HepG2 (cell line): Measurements from ENCODE around the gene PIMREG. TPM values are rescaled to one million over a fixed set of nuclear protein-coding genes. Genes with fewer than 3 reads are reported as not detected.

Experiments
- ARHGAP35 ChIP-seq: sonication (generic); formaldehyde crosslinking; IDR thresholded peaks from 2 replicates; pipeline ENCODE4 v1.9.0; 2022; ENCODE audit warnings: mild to moderate bottlenecking, inconsistent platforms, moderate library complexity, missing genetic modification reagents, borderline replicate concordance
- CREBL2 ChIP-seq: sonication (generic); formaldehyde crosslinking; IDR thresholded peaks from 2 replicates; pipeline ENCODE4 v1.8.1; 2023; ENCODE audit warnings: missing genetic modification reagents, mild to moderate bottlenecking, borderline replicate concordance
- FOXC1 ChIP-seq: sonication (generic); formaldehyde crosslinking; IDR thresholded peaks from 2 replicates; pipeline ENCODE4 v1.8.0; 2022; ENCODE audit warnings: mild to moderate bottlenecking, missing genetic modification reagents, borderline replicate concordance
- GATAD1 ChIP-seq: IDR thresholded peaks from 2 replicates; pipeline ENCODE4 v1.6.1; 2016; ENCODE audit warnings: missing genetic modification reagents, missing compliant biosample characterization
- KAT2B ChIP-seq: fragments of 150-350 bp; IDR thresholded peaks from 2 replicates; pipeline ENCODE4 v1.6.1; 2014; ENCODE audit warnings: low read depth, low read length, borderline replicate concordance
- NAIF1 ChIP-seq: sonication (generic); formaldehyde crosslinking; IDR thresholded peaks from 2 replicates; pipeline ENCODE4 v1.5.0; 2020; ENCODE audit warnings: mild to moderate bottlenecking, missing genetic modification reagents, borderline replicate concordance
- NFYB ChIP-seq: sonication (generic); formaldehyde crosslinking; IDR thresholded peaks from 2 replicates; pipeline ENCODE4 v1.4.0; 2020; ENCODE audit warnings: missing genetic modification reagents
- REL ChIP-seq: sonication (generic); formaldehyde crosslinking; conservative IDR thresholded peaks from 2 replicates; pipeline ENCODE4 v1.8.0; 2022; ENCODE audit warnings: mild to moderate bottlenecking, missing genetic modification reagents, moderate library complexity
- SKI ChIP-seq: fragments of 450-650 bp; IDR thresholded peaks from one replicate; pipeline ENCODE4 v1.6.1; 2018; ENCODE audit warnings: mild to moderate bottlenecking; ENCODE audit not compliant: partially characterized antibody
- SOX6 ChIP-seq, 2 experiments: fragments of 450-650 bp in 1 of 2; sonication (generic) in 1 of 2; formaldehyde crosslinking in 1 of 2; IDR thresholded peaks; 2 replicates each; pipeline versions ENCODE4 v1.4.0 to v1.6.1; 2017 to 2020; ENCODE audit warnings: antibody characterized with exemption in 1 of 2, mild to moderate bottlenecking in 1 of 2, missing genetic modification reagents in 1 of 2
- TBL1XR1 ChIP-seq: fragments of 150-350 bp; IDR thresholded peaks from 2 replicates; pipeline ENCODE4 v1.6.1; 2014; ENCODE audit warnings: borderline replicate concordance, low read length; ENCODE audit not compliant: partially characterized antibody
- ZBED4 ChIP-seq: sonication (generic); formaldehyde crosslinking; IDR thresholded peaks from 2 replicates; pipeline ENCODE4 v1.4.0; 2020; ENCODE audit warnings: missing genetic modification reagents, borderline replicate concordance
- ZBTB20 ChIP-seq: sonication (generic); formaldehyde crosslinking; IDR thresholded peaks from 2 replicates; pipeline ENCODE4 v1.8.1; 2023; ENCODE audit warnings: missing genetic modification reagents, low read depth, mild to moderate bottlenecking, borderline replicate concordance
- ZBTB21 ChIP-seq: sonication (generic); formaldehyde crosslinking; IDR thresholded peaks from 2 replicates; pipeline ENCODE4 v1.4.0; 2020; ENCODE audit warnings: missing genetic modification reagents
- ZNF124 ChIP-seq: sonication (generic); formaldehyde crosslinking; IDR thresholded peaks from 2 replicates; pipeline ENCODE4 v1.4.0; 2020; ENCODE audit warnings: missing genetic modification reagents
- ZNF230 ChIP-seq: sonication (generic); formaldehyde crosslinking; IDR thresholded peaks from 2 replicates; pipeline ENCODE4 v1.4.0; 2020; ENCODE audit warnings: mild to moderate bottlenecking, missing genetic modification reagents
- ZNF317 ChIP-seq: sonication (generic); formaldehyde crosslinking; IDR thresholded peaks from 2 replicates; pipeline ENCODE4 v1.5.0; 2020; ENCODE audit warnings: mild to moderate bottlenecking, missing genetic modification reagents
- ZNF430 ChIP-seq: sonication (generic); formaldehyde crosslinking; IDR thresholded peaks from 2 replicates; pipeline ENCODE4 v1.9.0; 2021; ENCODE audit warnings: mild to moderate bottlenecking, missing genetic modification reagents
- ZNF501 ChIP-seq: sonication (generic); formaldehyde crosslinking; IDR thresholded peaks from 2 replicates; pipeline ENCODE4 v1.5.1; 2020; ENCODE audit warnings: mild to moderate bottlenecking, moderate library complexity, missing genetic modification reagents
- ZNF75D ChIP-seq: sonication (generic); formaldehyde crosslinking; IDR thresholded peaks from 2 replicates; pipeline ENCODE4 v1.8.1; 2023; ENCODE audit warnings: missing genetic modification reagents, mild to moderate bottlenecking, borderline replicate concordance
- ZNF841 ChIP-seq: sonication (generic); formaldehyde crosslinking; IDR thresholded peaks from 2 replicates; pipeline ENCODE4 v1.8.1; 2023; ENCODE audit warnings: missing genetic modification reagents, borderline replicate concordance
- polyA plus RNA-seq, 8 experiments: library from polyadenylated mRNA; depleted of rRNA in 3 of 8; stranded (reverse) in 7 of 8; unstranded in 1 of 8; fragments of >200 nt; fragmentation: Illumina TruSeq in 4 of 8; extraction: Trizol in 4 of 8; gene quantifications; 2 replicates each; pipeline versions ENCODE4 v1.2.1 to v1.2.3, GENCODE V29; 2011 to 2016; ENCODE audit warnings: low read depth in 4 of 8, missing spikeins in 1 of 8, mixed read lengths in 1 of 8; ENCODE audit not compliant: insufficient read depth in 1 of 8
- total RNA-seq, 5 experiments: library from RNA; depleted of rRNA; stranded (reverse); fragments of >200 nt; fragmentation: Illumina TruSeq; extraction: Trizol; gene quantifications; 2 replicates each; pipeline ENCODE4 v1.2.3, GENCODE V29; 2016; ENCODE audit warnings: low read depth in 1 of 5
- TF ChIP-seq, protein P1 (sequence below): IDR thresholded peaks from 2 replicates; pipeline ENCODE4 v1.6.1; 2016; ENCODE audit warnings: low read depth

PIMREG gene
- total and polyA plus RNA-seq, 2 of the 13 experiments (the other 11 are each of a cell fraction or from before 2014, with no cell fraction given), result 15.6 to 30.3 TPM

DNA sequence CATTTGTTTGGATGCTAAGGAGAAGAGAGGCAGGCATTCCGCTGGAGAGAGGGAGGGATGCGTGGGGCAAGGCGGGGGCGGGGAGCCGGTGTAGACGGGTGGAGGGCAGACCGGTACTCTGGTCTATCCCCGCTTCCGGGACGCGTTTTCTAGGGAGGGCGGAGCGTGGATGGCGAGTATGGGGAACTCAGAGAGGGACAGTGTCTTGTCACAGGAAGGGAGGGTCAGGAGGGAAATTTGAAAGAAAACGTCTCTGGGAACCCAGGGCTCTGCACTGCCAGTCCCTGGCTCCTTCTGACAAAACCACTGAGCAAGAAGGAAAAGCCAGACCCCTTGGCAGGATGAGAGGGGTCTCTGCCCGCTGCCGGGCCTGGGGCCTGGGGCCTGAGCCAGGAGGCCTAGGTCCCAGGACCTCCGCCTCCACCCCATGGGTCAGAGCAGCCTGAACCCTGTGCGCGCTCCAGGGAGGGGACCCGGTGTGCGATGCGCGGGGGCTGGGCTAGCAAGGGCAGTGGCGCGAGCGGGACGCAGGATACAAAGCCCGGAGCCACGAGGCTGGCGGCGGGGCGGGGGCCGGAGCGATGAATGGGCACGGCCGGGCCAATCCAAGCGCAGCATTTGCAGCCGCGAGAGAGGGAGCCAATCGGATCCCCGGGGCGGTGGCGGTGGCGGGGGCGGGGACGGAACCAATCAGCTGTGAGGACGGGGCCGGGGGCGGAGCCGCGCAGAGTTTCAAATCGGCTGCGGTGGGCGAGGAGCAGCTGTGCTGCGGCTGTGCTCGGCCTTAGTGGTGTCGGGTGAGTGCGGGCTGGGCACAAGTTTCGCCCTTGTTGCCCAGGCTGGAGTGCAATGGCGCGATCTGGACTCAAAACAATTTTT lies at the start of gene PIMREG (continued):
- TF ChIP-seq, protein P1, sequence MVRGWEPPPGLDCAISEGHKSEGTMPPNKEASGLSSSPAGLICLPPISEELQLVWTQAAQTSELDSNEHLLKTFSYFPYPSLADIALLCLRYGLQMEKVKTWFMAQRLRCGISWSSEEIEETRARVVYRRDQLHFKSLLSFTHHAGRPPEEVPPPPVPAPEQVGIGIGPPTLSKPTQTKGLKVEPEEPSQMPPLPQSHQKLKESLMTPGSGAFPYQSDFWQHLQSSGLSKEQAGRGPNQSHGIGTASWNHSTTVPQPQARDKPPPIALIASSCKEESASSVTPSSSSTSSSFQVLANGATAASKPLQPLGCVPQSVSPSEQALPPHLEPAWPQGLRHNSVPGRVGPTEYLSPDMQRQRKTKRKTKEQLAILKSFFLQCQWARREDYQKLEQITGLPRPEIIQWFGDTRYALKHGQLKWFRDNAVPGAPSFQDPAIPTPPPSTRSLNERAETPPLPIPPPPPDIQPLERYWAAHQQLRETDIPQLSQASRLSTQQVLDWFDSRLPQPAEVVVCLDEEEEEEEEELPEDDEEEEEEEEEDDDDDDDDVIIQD, result no peak
- TF ChIP-seq ZBTB20 (CRISPR knock-in tag) (peak; percentile 84), ZBTB21 (no peak), ZNF317 (CRISPR knock-in tag) (no peak), NFYB (CRISPR knock-in tag) (peak; percentile 84), SKI (no peak), NAIF1 (no peak), REL (CRISPR knock-in tag) (peak; percentile 92), ZNF430 (CRISPR knock-in tag) (no peak), SOX6 (IDR thresholded peaks at IDR 0.05) (no peak), SOX6 (CRISPR knock-in tag; IDR thresholded peaks at IDR 0.05) (no peak), ZNF124 (no peak), FOXC1 (CRISPR knock-in tag) (0 out of 2 replicates have a peak, but pooled peaks have one; percentile 43), ZNF75D (CRISPR knock-in tag) (no peak), ZNF230 (CRISPR knock-in tag) (peak; percentile 95), CREBL2 (no peak; the same call in 1 of the 2 replicates), ZBED4 (CRISPR knock-in tag) (no peak), ZNF501 (peak; percentile 93), ARHGAP35 (CRISPR knock-in tag) (no peak), GATAD1 (CRISPR knock-in tag) (peak; percentile 81), TBL1XR1 (no peak), KAT2B (no peak), ZNF841 (CRISPR knock-in tag) (no peak)
